HG02798 (cell line): ENCODE measurements around the gene ITIH3.

ENCODE experiments used
- ATAC-seq: cut with Tn5 transposase; IDR thresholded peaks from one replicate; pipeline ENCODE4 v1.9.1; 2021; ENCODE audit warnings: mild to moderate bottlenecking; ENCODE audit not compliant: unreplicated experiment, poor library complexity

Gene ITIH3

DNA sequence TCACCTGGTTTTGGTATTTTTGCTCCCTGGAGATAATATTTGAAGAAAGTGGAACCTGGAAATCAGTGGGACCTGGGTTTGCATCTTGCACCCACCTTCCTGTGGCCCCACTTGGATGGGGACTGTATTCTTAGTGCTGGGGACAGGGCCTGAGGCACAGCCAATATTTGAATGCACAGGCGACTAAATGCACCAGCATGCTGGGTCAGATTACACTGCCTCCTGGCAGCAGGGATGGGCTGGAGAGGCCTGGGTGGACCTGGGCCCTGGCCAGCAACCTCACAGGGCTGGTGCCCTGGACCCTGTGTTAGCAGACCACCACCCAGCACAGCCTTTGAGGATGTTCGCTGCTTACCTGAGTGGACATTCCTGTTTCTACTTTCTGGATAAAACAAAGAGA, 25.3 kb downstream of the ITIH3 start:
- ATAC-seq: no peak

DNA sequence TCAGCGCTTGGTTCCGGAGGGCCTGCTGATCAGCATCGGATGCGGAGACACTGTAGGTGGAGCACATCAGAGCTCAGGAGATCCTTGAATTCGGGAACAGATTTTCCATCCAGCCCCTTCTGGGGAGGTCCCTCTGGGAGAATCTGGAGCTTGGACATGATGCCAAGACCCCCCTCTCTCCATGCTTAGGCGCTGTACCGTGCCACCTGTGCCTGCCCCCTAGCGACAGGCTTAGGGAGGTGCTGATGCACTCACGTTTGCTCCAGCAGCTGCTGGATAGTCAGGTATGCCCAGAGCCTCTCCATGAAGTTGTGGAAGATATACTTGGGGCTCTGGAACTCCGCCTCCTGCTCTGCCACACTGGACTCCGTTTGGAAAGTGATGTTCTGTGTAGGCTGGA, 26.1 kb downstream of the ITIH3 start:
- ATAC-seq: no peak

GRCh38 chr3:52822363-52822762, 27.8 kb downstream of the ITIH3 start:
- no peak for ATAC-seq

- no peak for ATAC-seq
Measured at GRCh38 chr3:52824037-52824436, 29.4 kb downstream of the ITIH3 start.

DNA sequence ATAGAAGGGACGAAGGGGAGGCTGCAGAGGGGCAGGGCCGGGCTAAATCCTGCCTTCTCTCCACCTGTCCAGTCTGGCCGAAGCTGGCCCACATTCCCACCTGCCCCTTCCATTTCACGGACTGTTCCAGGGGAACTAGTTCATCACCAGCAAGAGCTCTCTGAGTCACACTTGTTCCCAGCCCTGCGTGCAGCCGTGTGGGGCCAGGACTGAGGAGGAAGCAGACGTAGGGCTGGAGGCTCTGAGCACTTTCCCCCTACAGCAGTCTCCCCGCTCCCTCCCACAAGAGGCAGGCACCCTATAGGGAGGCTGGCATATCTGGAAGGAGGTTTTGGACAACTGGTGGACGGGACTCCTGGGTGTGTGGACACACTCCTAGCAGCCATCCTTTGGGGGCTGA, 32.8 kb downstream of the ITIH3 start:
- no peak for ATAC-seq

DNA sequence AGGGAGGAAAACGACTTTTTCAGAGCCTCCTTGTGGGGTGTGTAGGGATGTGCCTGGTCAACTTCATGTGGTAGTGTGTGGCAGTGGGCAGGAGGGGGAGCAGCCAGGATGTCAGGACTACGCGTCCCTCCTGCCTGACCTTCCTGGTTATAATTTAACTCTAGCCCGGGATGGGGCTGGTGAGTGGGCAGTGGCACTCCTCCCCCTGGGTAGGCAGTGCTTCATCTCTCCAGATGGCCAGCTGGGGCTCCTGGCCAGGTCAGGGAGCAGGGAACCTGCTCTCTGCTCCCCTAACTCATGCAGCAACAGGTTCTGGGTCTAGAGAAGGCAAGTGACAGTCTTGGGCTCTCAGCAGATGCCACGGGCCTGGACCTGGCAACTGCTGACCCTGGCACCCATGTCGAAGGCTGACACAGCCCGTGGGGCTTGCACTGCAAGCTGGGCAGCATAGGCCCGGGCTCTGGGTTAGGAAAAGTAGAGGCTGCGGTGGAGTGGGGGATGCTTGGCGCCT, 33.3 kb downstream of the ITIH3 start:
- no peak for ATAC-seq

DNA sequence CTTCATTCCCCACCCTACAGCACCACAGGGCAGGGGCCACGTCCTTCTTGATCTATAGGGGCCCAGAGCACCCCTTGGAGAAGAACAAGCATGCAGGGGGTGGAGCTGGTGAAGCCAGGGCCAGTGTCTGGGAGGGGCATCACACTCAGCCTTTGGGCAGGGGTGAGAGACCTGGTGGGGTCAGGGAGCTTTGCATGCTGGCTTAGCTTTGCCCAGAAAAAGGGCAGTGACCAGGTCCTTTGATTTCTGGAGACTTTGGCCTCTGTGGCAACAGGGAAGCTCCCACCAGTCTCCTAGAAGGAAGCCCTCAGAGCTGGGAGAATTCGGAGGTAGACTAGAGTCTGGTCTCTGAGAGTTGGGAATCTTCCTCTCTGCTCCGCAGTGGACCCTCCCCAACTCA, 34.9 kb downstream of the ITIH3 start:
- no peak for ATAC-seq

- no peak for ATAC-seq
Measured at GRCh38 chr3:52829906-52830463, 35.4 kb downstream of the ITIH3 start.

GRCh38 chr3:52830535-52831258, 36.1 kb downstream of the ITIH3 start, which contains the start of gene ITIH4:
TSS of gene ITIH4 (minus strand) at chr3:52830672. CDS start at chr3:52830642, 30 bp downstream.
- no peak for ATAC-seq

DNA sequence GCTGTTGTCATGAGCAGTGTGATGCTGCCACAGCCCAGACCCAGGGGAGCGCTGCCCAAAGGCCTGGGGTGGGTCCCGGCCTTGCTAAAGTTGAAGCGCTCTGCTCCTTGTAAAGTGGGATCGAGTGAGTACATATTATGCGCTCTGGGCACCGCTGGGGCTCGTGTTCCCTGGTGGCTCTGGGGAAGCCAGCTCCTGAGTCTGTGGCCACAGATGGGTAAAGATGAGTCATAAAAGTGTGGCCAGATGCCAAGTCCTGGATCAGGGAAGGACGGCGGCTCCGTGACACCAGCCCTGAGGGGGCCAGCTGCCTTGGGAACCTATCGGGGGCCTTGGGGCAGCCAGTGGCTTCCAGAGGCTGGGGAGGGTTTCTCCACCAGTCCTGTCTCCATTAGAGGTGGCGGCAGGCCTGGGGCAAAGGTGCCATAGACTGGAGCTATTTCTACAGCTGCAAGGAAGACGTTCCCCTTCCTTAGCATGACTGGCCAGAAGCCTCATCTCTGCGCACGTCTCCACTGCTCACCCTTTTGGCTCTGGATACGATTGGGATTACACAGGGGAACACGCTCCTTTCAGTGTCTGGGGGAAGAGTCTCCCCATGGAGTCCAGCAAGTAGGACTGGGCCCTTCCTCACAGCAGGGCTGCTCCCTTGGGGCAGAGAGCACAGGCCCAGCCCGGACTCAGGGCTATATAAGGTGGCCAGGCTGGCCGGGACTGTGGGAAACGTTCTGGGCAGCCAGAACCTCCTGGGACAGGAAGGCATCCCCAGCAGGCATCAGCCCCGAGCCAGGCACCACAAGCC, 37.1 kb downstream of the ITIH3 start:
- no peak for ATAC-seq

DNA sequence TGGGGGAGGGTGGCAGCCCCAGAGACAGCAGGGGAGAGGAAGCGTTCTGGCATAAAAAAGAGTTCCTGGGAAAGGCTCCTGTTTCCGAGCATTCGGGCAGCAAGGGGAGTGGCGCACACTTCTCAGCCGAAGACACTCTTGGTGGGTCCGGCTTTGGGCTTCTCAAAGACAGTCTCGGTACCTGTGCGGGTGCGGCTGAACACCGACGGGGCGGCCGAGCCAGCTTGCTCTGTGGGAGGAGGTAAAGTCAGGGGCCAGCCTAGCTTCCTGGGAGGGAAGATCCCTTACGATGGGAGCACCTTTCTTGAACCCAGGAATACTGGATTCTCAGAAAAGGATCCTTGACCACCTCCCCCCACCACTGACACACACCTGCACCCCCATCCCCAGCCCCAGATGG, 38.6 kb downstream of the ITIH3 start:
- no peak for ATAC-seq

GRCh38 chr3:52834871-52835501, 40.4 kb downstream of the ITIH3 start, which contains the start of gene MUSTN1:
TSS of gene MUSTN1 (minus strand) at chr3:52835019. CDS start at chr3:52834948, 71 bp downstream.
- no peak for ATAC-seq

GRCh38 chr3:52835766-52836470, 41.3 kb downstream of the ITIH3 start:
- ATAC-seq: no peak

GRCh38 chr3:52836471-52836845, 41.9 kb downstream of the ITIH3 start:
- no peak for ATAC-seq

GRCh38 chr3:52836986-52837385, 42.4 kb downstream of the ITIH3 start:
- ATAC-seq: no peak

GRCh38 chr3:52838561-52839267, 44.1 kb downstream of the ITIH3 start:
- ATAC-seq: peak; percentile 35

GRCh38 chr3:52839268-52839575, 44.6 kb downstream of the ITIH3 start:
- ATAC-seq: no peak

DNA sequence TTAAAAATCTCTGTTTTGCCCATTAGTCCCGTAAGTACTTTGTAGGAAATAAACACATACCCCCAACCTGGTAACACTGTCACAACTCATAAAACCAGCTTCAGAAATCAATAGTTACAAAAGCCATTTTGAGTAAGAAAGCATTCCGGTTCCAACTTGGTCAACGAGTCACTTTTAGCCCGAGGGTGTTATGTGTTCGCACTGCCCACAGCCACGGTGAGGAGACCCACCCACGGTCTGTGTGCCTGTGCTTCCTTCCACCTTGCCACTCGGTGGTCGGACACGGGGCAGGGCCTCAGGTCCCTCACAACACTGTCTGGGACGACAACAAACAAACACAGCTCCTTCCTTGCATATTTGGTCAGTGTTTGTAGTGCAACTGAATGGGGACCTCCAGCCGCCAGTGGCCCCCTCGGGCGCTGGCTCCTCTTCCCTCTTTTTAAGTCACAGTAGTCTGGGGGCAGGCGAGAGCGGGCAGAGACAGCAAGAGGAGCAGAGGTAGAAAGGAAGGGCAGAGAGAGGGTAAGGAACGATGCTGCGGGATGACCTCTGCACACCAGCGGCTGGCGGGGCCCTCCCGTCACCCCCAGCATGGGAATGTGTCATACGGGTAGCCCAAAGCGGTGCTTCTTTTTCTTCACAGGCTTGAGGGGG, 45.4 kb downstream of the ITIH3 start:
- ATAC-seq: no peak
